Neural progenitor cell (in vitro differentiated cells): ENCODE measurements around the gene NEK1. TPM values are rescaled to one million over a fixed set of nuclear protein-coding genes. Genes with fewer than 3 reads are reported as not detected.

Source experiments
- DNase-seq: peaks from one replicate; pipeline ENCODE4 v3.0.0-alpha.2; 2016; ENCODE audit warnings: low spot score
- H2AFZ ChIP-seq: fragments of 200-600 bp; sonication (generic); replicated peaks from 2 replicates; pipeline ENCODE4 v1.6.1; 2016; ENCODE audit warnings: antibody characterized with exemption
- H3F3A ChIP-seq: fragments of 200-600 bp; sonication (generic); 2 replicates; pipeline ENCODE4 v1.6.1; 2016; ENCODE audit warnings: antibody characterized with exemption, low read depth
- H3K27ac ChIP-seq: fragments of 200-600 bp; sonication (generic); 2 replicates; pipeline ENCODE4 v1.5.1; 2016; ENCODE audit warnings: mild to moderate bottlenecking
- H3K27me3 ChIP-seq: fragments of 200-600 bp; sonication (generic); 2 replicates; pipeline ENCODE4 v1.6.1; 2016; ENCODE audit warnings: mild to moderate bottlenecking, moderate library complexity
- H3K36me3 ChIP-seq: fragments of 200-600 bp; sonication (generic); 2 replicates; pipeline ENCODE4 v1.5.1; 2016
- H3K4me1 ChIP-seq: fragments of 200-600 bp; sonication (generic); 2 replicates; pipeline ENCODE4 v1.6.1; 2016; ENCODE audit warnings: mixed run types
- H3K4me2 ChIP-seq: fragments of 200-600 bp; sonication (generic); 2 replicates; pipeline ENCODE4 v1.6.1; 2016
- H3K4me3 ChIP-seq: fragments of 200-600 bp; sonication (generic); 2 replicates; pipeline ENCODE4 v1.5.1; 2016
- H3K79me2 ChIP-seq: fragments of 200-600 bp; sonication (generic); 2 replicates; pipeline ENCODE4 v1.6.1; 2016; ENCODE audit warnings: low read depth
- H3K9ac ChIP-seq: fragments of 200-600 bp; sonication (generic); 2 replicates; pipeline ENCODE4 v1.6.1; 2016
- H3K9me3 ChIP-seq: fragments of 200-600 bp; sonication (generic); 2 replicates; pipeline ENCODE4 v1.5.1; 2016; ENCODE audit warnings: low read depth
- H4K20me1 ChIP-seq: fragments of 200-600 bp; sonication (generic); 2 replicates; pipeline ENCODE4 v1.6.1; 2016; ENCODE audit warnings: low read depth
- H3K27ac Mint-ChIP-seq: 3 replicates; pipeline ENCODE4 v1.8.0; 2021; ENCODE audit warnings: mixed read lengths
- H3K27me3 Mint-ChIP-seq: 2 replicates; pipeline ENCODE4 v1.8.0; 2022; ENCODE audit warnings: low read depth, mild to moderate bottlenecking, inconsistent platforms, moderate library complexity, mixed read lengths; ENCODE audit not compliant: insufficient read depth
- H3K36me3 Mint-ChIP-seq: 3 replicates; pipeline ENCODE4 v1.8.0; 2021; ENCODE audit warnings: mixed read lengths
- H3K4me1 Mint-ChIP-seq: 3 replicates; pipeline ENCODE4 v1.8.0; 2021; ENCODE audit warnings: mixed read lengths
- H3K4me3 Mint-ChIP-seq: 3 replicates; pipeline ENCODE4 v1.8.0; 2021; ENCODE audit warnings: mild to moderate bottlenecking, moderate library complexity, mixed read lengths
- H3K9me3 Mint-ChIP-seq: 3 replicates; pipeline ENCODE4 v1.8.0; 2020; ENCODE audit warnings: mixed read lengths
- CTCF ChIP-seq: fragments of 200-600 bp; sonication (generic); IDR thresholded peaks from 2 replicates; pipeline ENCODE4 v1.5.1; 2017; ENCODE audit warnings: antibody characterized with exemption, mild to moderate bottlenecking
- EZH2 ChIP-seq: fragments of 200-600 bp; sonication (generic); IDR thresholded peaks from 2 replicates; pipeline ENCODE4 v1.6.1; 2017; ENCODE audit warnings: antibody characterized with exemption, mild to moderate bottlenecking, moderate library complexity
- EZH2phosphoT487 ChIP-seq: fragments of 200-600 bp; sonication (generic); IDR thresholded peaks from 2 replicates; pipeline ENCODE4 v1.6.1; 2017; ENCODE audit warnings: antibody characterized with exemption
- total RNA-seq: library from RNA; depleted of rRNA; stranded (reverse); fragments of >200 nt; gene quantifications from 2 replicates; pipeline ENCODE4 v1.2.3, GENCODE V29; 2015; ENCODE audit warnings: low replicate concordance

Gene NEK1
- total RNA-seq, 1 donor from 2014 or later: 12.1 TPM

- DNase-seq: no peak
- Histone ChIP-seq H3K4me1 (peaks cover 4% of the 10 kb centered on the region), H3K9ac (no peak overlapping the region), H3F3A (no peaks in the 10 kb centered on the region), H3K4me3 (no peak overlapping the region), H3K9me3 (no peaks in the 10 kb centered on the region), H3K79me2 (no peaks in the 10 kb centered on the region), H2AFZ (no peak overlapping the region), H3K4me2 (no peak overlapping the region), H3K27ac (no peak overlapping the region), H3K36me3 (no peaks in the 10 kb centered on the region), H3K27me3 (no peaks in the 10 kb centered on the region), H4K20me1 (no peaks in the 10 kb centered on the region)
- TF ChIP-seq EZH2phosphoT487 (no peak), CTCF (no peak), EZH2 (no peak)
- no peak overlapping the region for H3K27ac Mint-ChIP-seq
- peaks cover 3% of the 10 kb centered on the region for H3K9me3 Mint-ChIP-seq
- H3K4me3 Mint-ChIP-seq: no peak overlapping the region
- no peaks in the 10 kb centered on the region for H3K27me3 Mint-ChIP-seq
- no peaks in the 10 kb centered on the region for H3K36me3 Mint-ChIP-seq
- H3K4me1 Mint-ChIP-seq: no peaks in the 10 kb centered on the region
These were observed 252.4 kb downstream of the NEK1 start for GRCh38 chr4:169359961-169360360.

GRCh38 chr4:169352360-169352759 lies 260.0 kb downstream of the NEK1 start:
- H3K9me3 Mint-ChIP-seq: peaks cover 2% of the 10 kb centered on the region

GRCh38 chr4:169351872-169352271 lies 260.5 kb downstream of the NEK1 start:
- H3K27me3 Mint-ChIP-seq: peaks cover 4% of the 10 kb centered on the region
- no peaks in the 10 kb centered on the region for H3K4me1 Mint-ChIP-seq
- H3K27ac Mint-ChIP-seq: no peak overlapping the region
- TF ChIP-seq CTCF (no peak), EZH2 (no peak)
- peak overlapping the region; percentile 50 for H3K27ac ChIP-seq
- no peaks in the 10 kb centered on the region for H3K36me3 Mint-ChIP-seq
- H3K4me2 ChIP-seq: peak overlapping the region; percentile 43
- no peak overlapping the region for H3K4me3 Mint-ChIP-seq
- no peak overlapping the region for H3K9ac ChIP-seq
- H3K4me3 ChIP-seq: no peak overlapping the region
- H4K20me1 ChIP-seq: no peaks in the 10 kb centered on the region
- no peaks in the 10 kb centered on the region for H3K36me3 ChIP-seq
- no peaks in the 10 kb centered on the region for H3K79me2 ChIP-seq
- peak overlapping the region; percentile 40 for H2AFZ ChIP-seq
- no peaks in the 10 kb centered on the region for H3K27me3 ChIP-seq
- H3K9me3 Mint-ChIP-seq: peaks cover 2% of the 10 kb centered on the region
- DNase-seq: peak; percentile 50
- no peaks in the 10 kb centered on the region for H3K9me3 ChIP-seq
- H3K4me1 ChIP-seq: peaks cover 16% of the 10 kb centered on the region
- peaks cover 12% of the 10 kb centered on the region for H3F3A ChIP-seq

More at GRCh38 chr4:169352360-169352759, 260.0 kb downstream of the NEK1 start:
- no peak for TF ChIP-seq CTCF
- TF ChIP-seq EZH2: no peak
- no peak for TF ChIP-seq EZH2phosphoT487
- no peaks in the 10 kb centered on the region for H3K79me2 ChIP-seq
- Mint-ChIP-seq H3K4me3 (no peak overlapping the region), H3K36me3 (no peaks in the 10 kb centered on the region), H3K27ac (no peak overlapping the region), H3K4me1 (no peaks in the 10 kb centered on the region), H3K27me3 (peaks cover 4% of the 10 kb centered on the region)
- H3K4me2 ChIP-seq: no peak overlapping the region
- no peaks in the 10 kb centered on the region for H4K20me1 ChIP-seq
- H3K27ac ChIP-seq: no peak overlapping the region
- peaks cover 12% of the 10 kb centered on the region for H3F3A ChIP-seq
- H3K36me3 ChIP-seq: no peaks in the 10 kb centered on the region
- H3K9me3 ChIP-seq: no peaks in the 10 kb centered on the region
- no peak overlapping the region for H3K9ac ChIP-seq
- H3K4me3 ChIP-seq: no peak overlapping the region
- no peak overlapping the region for H2AFZ ChIP-seq
- no peaks in the 10 kb centered on the region for H3K27me3 ChIP-seq
- peaks cover 16% of the 10 kb centered on the region for H3K4me1 ChIP-seq
- no peak for DNase-seq

- peak overlapping the region; percentile 53 for H2AFZ ChIP-seq
- no peak overlapping the region for H3K4me3 ChIP-seq
These were observed 263.8 kb downstream of the NEK1 start for GRCh38 chr4:169348541-169348940.

More at GRCh38 chr4:169348541-169348940, 263.8 kb downstream of the NEK1 start:
- Mint-ChIP-seq H3K9me3 (peaks cover 2% of the 10 kb centered on the region), H3K36me3 (no peaks in the 10 kb centered on the region), H3K4me1 (peaks cover 14% of the 10 kb centered on the region), H3K27ac (no peak overlapping the region), H3K27me3 (peaks cover 4% of the 10 kb centered on the region), H3K4me3 (no peak overlapping the region)
- DNase-seq: no peak
- Histone ChIP-seq H3K9ac (no peak overlapping the region), H3F3A (peaks cover 12% of the 10 kb centered on the region), H3K79me2 (no peaks in the 10 kb centered on the region), H3K4me1 (peaks cover 26% of the 10 kb centered on the region), H3K9me3 (no peaks in the 10 kb centered on the region), H3K27ac (no peak overlapping the region), H3K27me3 (no peaks in the 10 kb centered on the region), H3K36me3 (no peaks in the 10 kb centered on the region), H3K4me2 (no peak overlapping the region), H4K20me1 (no peaks in the 10 kb centered on the region)
- TF ChIP-seq CTCF (no peak), EZH2 (no peak), EZH2phosphoT487 (no peak)
